Adrenal gland (tissue), 12 donors: ENCODE measurements around the gene MALAT1. TPM values are rescaled to one million over a fixed set of nuclear protein-coding genes. Genes with fewer than 3 reads are reported as not detected.

Source experiments
- DNase-seq, 7 donors: peaks; one replicate each; pipeline ENCODE4 v3.0.0-alpha.2; 2019 to 2020
- H3K27ac ChIP-seq, 5 donors: fragments of 200-600 bp; sonication (generic) in 4 of 5; 1 replicate in 3 of 5; 2 replicates in 2 of 5; pipeline versions ENCODE4 v1.5.1 to v1.8.0; 2016 to 2020; ENCODE audit warnings: mild to moderate bottlenecking in 1 of 5
- H3K27me3 ChIP-seq: fragments of 200-600 bp; 2 replicates; pipeline ENCODE4 v1.8.0; 2021
- H3K36me3 ChIP-seq, 2 donors: fragments of 200-600 bp; replicated peaks in 1 of 2; 1 replicate in 1 of 2; 2 replicates in 1 of 2; pipeline versions ENCODE4 v1.5.1 to v1.8.0; 2018 to 2022
- H3K4me1 ChIP-seq, 2 donors: fragments of 200-600 bp; replicated peaks in 1 of 2; 1 replicate in 1 of 2; 2 replicates in 1 of 2; pipeline versions ENCODE4 v1.5.1 to v1.8.0; 2018 to 2021
- H3K4me3 ChIP-seq, 4 donors: fragments of 200-600 bp; sonication (generic) in 3 of 4; one replicate each; pipeline ENCODE4 v1.5.1; 2016 to 2018
- H3K9me3 ChIP-seq, 3 donors: fragments of 200-600 bp; sonication (generic) in 1 of 3; replicated peaks in 1 of 3; 1 replicate in 2 of 3; 2 replicates in 1 of 3; pipeline versions ENCODE4 v1.5.1 to v1.8.0; 2016 to 2021
- POLR2A ChIP-seq, 2 donors: fragments of 450-650 bp; IDR thresholded peaks; one replicate each; pipeline ENCODE4 v1.6.1; 2017; ENCODE audit warnings: antibody characterized with exemption in 2 of 2, mild to moderate bottlenecking in 2 of 2, moderate library complexity in 1 of 2
- WGBS, 4 donors: extraction: QIAGEN DNeasy Blood & Tissue Kit in 2 of 4; methylation state at CpG; one replicate each; pipeline versions ENCODE4 v1.1.5 to v1.1.7; 2013 to 2017; 5-methylcytosine and 5-hydroxymethylcytosine counted together
- intact Hi-C, 2 donors: fragments of 100-400 bp; cut with DNase I; formaldehyde crosslinking; loops; one replicate each; pipeline versions ENCODE4 v1.14.1 to v1.15.0; 2022 to 2023
- polyA plus RNA-seq, 3 donors: library from polyadenylated mRNA; stranded (reverse); fragments of 200-250 nt in 2 of 3; fragments of 350-450 nt in 1 of 3; fragmentation: Illumina TruSeq in 1 of 3; extraction: RNeasy Lipid Tissue Mini Kit (QIAGEN cat#74804) in 1 of 3; gene quantifications; one replicate each; pipeline ENCODE4 v1.2.3, GENCODE V29; 2013 to 2014
- total RNA-seq, 9 donors: library from RNA; depleted of rRNA in 4 of 9; stranded (reverse); fragments of >200 nt in 4 of 9; fragments of 120-200 nt in 1 of 9; fragmentation: NEBNext Ultra II Directional in 1 of 9; extraction: Animal tissue kit (Norgen Biotek cat#: 25700) in 1 of 9; gene quantifications; one replicate each; pipeline versions ENCODE4 v1.1.0 to v1.2.4, GENCODE V29; 2013 to 2023
- TF ChIP-seq, protein P1 (sequence below), 6 experiments: fragments of 450-650 bp in 4 of 6; fragments of 200-600 bp in 2 of 6; sonication (generic) in 1 of 6; IDR thresholded peaks; 1 replicate in 5 of 6; 2 replicates in 1 of 6; pipeline versions ENCODE4 v1.5.1 to v1.8.0; 2016 to 2021; ENCODE audit warnings: antibody characterized with exemption in 6 of 6, mild to moderate bottlenecking in 2 of 6, moderate library complexity in 1 of 6
- donor health status: healthy with polysubstance abuse.
- donor health status: Bipolar disorder and iron deficiency.
- donor health status: DM: yes; HTN: yes; CAD: no.
- donor health status: DM: no; HTN: no; CAD: no.
- donor health status: DM: no; HTN: no; CAD: no.
- donor health status: DM: yes; HTN: yes; CAD: no.

MALAT1 gene
- total and polyA plus RNA-seq, 12 donors, result 237 to 17,143 (median 9,608) TPM

DNA sequence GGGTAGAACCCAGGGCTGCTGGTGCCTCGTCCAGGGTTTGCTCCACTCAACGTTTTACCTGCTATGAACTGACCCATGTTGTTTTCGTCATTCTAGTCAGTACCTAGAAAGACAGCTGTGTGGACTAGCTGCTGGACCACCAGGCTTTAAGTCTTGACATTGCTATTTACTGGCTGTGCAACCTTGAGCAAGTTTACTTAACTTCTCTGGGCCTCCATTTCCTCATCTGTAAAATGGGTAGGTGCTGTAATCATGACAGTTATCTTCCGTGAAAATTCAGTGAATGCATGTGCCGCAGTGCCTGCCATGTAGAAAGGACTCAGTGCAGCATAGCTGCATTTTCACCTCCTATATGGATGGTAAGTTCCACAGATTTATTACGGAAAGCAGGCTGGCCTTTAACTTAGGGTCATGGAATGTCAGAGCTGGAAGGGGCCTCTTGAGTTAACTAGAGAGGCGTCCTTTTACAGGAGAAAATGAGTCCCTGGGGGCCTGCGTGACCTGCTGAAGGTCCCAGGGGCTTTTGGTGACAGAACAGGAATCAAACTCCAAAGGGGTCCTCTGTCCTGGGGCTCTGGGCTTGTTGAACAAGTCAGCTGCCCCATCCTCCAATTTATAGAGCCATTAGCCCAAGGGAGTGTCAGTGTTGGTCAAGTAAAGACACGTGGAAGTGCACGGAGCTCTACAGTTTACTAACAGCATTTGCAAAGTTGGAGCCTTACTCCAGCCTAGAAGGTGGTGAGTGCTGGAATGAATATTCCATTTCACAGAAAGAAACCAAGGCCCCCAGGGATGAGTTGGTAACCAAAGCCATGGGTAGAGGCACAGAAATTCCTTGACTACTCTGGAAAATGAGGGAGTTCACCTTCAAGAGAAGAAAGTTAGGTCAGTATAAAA lies 12.0 kb upstream of the MALAT1 start:
- TF ChIP-seq, protein P1, sequence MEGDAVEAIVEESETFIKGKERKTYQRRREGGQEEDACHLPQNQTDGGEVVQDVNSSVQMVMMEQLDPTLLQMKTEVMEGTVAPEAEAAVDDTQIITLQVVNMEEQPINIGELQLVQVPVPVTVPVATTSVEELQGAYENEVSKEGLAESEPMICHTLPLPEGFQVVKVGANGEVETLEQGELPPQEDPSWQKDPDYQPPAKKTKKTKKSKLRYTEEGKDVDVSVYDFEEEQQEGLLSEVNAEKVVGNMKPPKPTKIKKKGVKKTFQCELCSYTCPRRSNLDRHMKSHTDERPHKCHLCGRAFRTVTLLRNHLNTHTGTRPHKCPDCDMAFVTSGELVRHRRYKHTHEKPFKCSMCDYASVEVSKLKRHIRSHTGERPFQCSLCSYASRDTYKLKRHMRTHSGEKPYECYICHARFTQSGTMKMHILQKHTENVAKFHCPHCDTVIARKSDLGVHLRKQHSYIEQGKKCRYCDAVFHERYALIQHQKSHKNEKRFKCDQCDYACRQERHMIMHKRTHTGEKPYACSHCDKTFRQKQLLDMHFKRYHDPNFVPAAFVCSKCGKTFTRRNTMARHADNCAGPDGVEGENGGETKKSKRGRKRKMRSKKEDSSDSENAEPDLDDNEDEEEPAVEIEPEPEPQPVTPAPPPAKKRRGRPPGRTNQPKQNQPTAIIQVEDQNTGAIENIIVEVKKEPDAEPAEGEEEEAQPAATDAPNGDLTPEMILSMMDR (IDR thresholded peaks at IDR 0.05), result no peak
- peak in 1 of 2 donors; percentile 54 for TF ChIP-seq POLR2A (IDR thresholded peaks at IDR 0.05)
- Histone ChIP-seq H3K4me1 (peaks cover 59 to 69% of the 10 kb centered on the region in 2 donors), H3K4me3 (no peak overlapping the region), H3K27me3 (no peaks in the 10 kb centered on the region), H3K9me3 (no peaks in the 10 kb centered on the region), H3K36me3 (no peaks in the 10 kb centered on the region), H3K27ac (peak overlapping the region; percentile 69 to 99 (median 91))
- 65 to 71% (median 68%) methylated on average over 10 of the region's 10 CpGs for WGBS, 4 donors
- intact Hi-C loops, result no loop called here
- peak in 2 of 7 donors; percentile 19 to 58 for DNase-seq

GRCh38 chr11:65487467-65488272 lies 11.2 kb upstream of the MALAT1 start:
- peak; percentile 98 to 100 (median 100) for DNase-seq
- TF ChIP-seq, protein P1 (IDR thresholded peaks at IDR 0.05), result no peak
- peak in 1 of 2 donors; percentile 3 for TF ChIP-seq POLR2A (IDR thresholded peaks at IDR 0.05)
- peak overlapping the region; percentile 95 to 100 (median 99) for H3K27ac ChIP-seq
- H3K27me3 ChIP-seq, result no peaks in the 10 kb centered on the region
- H3K4me1 ChIP-seq, result peaks cover 67 to 77% of the 10 kb centered on the region in 2 donors
- 3 to 8% (median 7%) methylated on average over 11 to 17 of the region's 17 CpGs for WGBS, 4 donors
- intact Hi-C loops, result no loop called here
- no peaks in the 10 kb centered on the region for H3K36me3 ChIP-seq
- H3K4me3 ChIP-seq, result peak overlapping the region in 1 of 4 donors; percentile 45
- H3K9me3 ChIP-seq, result no peaks in the 10 kb centered on the region

- Histone ChIP-seq H3K4me1 (peaks cover 75 to 85% of the 10 kb centered on the region in 2 donors), H3K4me3 (peak overlapping the region in 1 of 4 donors; percentile 45), H3K27ac (peak overlapping the region; percentile 95 to 100 (median 99)), H3K27me3 (no peaks in the 10 kb centered on the region), H3K9me3 (no peaks in the 10 kb centered on the region), H3K36me3 (no peaks in the 10 kb centered on the region)
- intact Hi-C loops, result no loop called here
- DNase-seq, result peak; percentile 83 to 93 (median 91)
- 20 to 39% (median 27%) methylated on average over 10 of the region's 10 CpGs for WGBS, 4 donors
- TF ChIP-seq, protein P1 (IDR thresholded peaks at IDR 0.05), result no peak
- TF ChIP-seq POLR2A (IDR thresholded peaks at IDR 0.05), result peak in 1 of 2 donors; percentile 61
These were observed 10.4 kb upstream of the MALAT1 start for GRCh38 chr11:65488273-65489034.
